ENCODE results near the gene MT1M. TPM values are rescaled to one million over a fixed set of nuclear protein-coding genes. Genes with fewer than 3 reads are reported as not detected.
"Not testable (repeated sequence)": the region's sequence is repeated elsewhere in the genome, so short reads cannot be mapped to it uniquely, and the experiment has no call there.

Gene MT1M
- total and polyA plus RNA-seq, 2 donors, result 0.48 to 182 TPM

- H3K4me3 ChIP-seq (ENCODE audit: low read depth, low read length), result no peak overlapping the region
- 82% methylated on average over 11 of the region's 11 CpGs for WGBS
- no peaks in the 10 kb centered on the region for H3K4me1 ChIP-seq (ENCODE audit: insufficient read depth)
- no peak overlapping the region for H3K27ac ChIP-seq (ENCODE audit: low read depth)
- no peaks in the 10 kb centered on the region for H3K36me3 ChIP-seq (ENCODE audit: insufficient read depth)
- DNase-seq (ENCODE audit: extremely low spot score), result no peak
These were observed 40.5 kb downstream of the MT1M start for GRCh38 chr16:56672761-56673536.

- no peak for DNase-seq (ENCODE audit: extremely low spot score)
- H3K36me3 ChIP-seq (ENCODE audit: insufficient read depth), result no peaks in the 10 kb centered on the region
- WGBS, result 43% methylated on average over 12 of the region's 12 CpGs
- no peak overlapping the region for H3K27ac ChIP-seq (ENCODE audit: low read depth)
- no peak overlapping the region for H3K4me3 ChIP-seq (ENCODE audit: low read depth, low read length)
- no peaks in the 10 kb centered on the region for H3K4me1 ChIP-seq (ENCODE audit: insufficient read depth)
These were observed 41.5 kb downstream of the MT1M start for GRCh38 chr16:56673921-56674320.

- not testable (repeated sequence) for H3K36me3 ChIP-seq (ENCODE audit: insufficient read depth); H3K4me1 ChIP-seq (ENCODE audit: insufficient read depth); H3K27ac ChIP-seq (ENCODE audit: low read depth); H3K4me3 ChIP-seq (ENCODE audit: low read depth, low read length); DNase-seq (ENCODE audit: extremely low spot score)
- 84% methylated on average over 6 of the region's 6 CpGs for WGBS
These were observed 42.1 kb downstream of the MT1M start for GRCh38 chr16:56674570-56674969.

GRCh38 chr16:56675685-56676210 is 43.3 kb downstream of the MT1M start:
- no peaks in the 10 kb centered on the region for H3K4me1 ChIP-seq (ENCODE audit: insufficient read depth)
- no peak overlapping the region for H3K27ac ChIP-seq (ENCODE audit: low read depth)
- 6% methylated on average over 32 of the region's 32 CpGs for WGBS
- H3K4me3 ChIP-seq (ENCODE audit: low read depth, low read length), result no peak overlapping the region
- no peaks in the 10 kb centered on the region for H3K36me3 ChIP-seq (ENCODE audit: insufficient read depth)
- DNase-seq (ENCODE audit: extremely low spot score), result no peak

GRCh38 chr16:56677474-56677873 is 45.0 kb downstream of the MT1M start:
- no peaks in the 10 kb centered on the region for H3K36me3 ChIP-seq (ENCODE audit: insufficient read depth)
- no peaks in the 10 kb centered on the region for H3K4me1 ChIP-seq (ENCODE audit: insufficient read depth)
- no peak overlapping the region for H3K27ac ChIP-seq (ENCODE audit: low read depth)
- H3K4me3 ChIP-seq (ENCODE audit: low read depth, low read length), result no peak overlapping the region
- DNase-seq (ENCODE audit: extremely low spot score), result no peak
- 76% methylated on average over 3 of the region's 3 CpGs for WGBS

GRCh38 chr16:56679078-56679730 is 46.7 kb downstream of the MT1M start:
- Histone ChIP-seq H3K27ac (ENCODE audit: low read depth) (no peak overlapping the region), H3K4me3 (ENCODE audit: low read depth, low read length) (no peak overlapping the region), H3K36me3 (ENCODE audit: insufficient read depth) (no peaks in the 10 kb centered on the region), H3K4me1 (ENCODE audit: insufficient read depth) (no peaks in the 10 kb centered on the region)
- WGBS, result 90% methylated on average over 3 of the region's 3 CpGs
- no peak for DNase-seq (ENCODE audit: extremely low spot score)

GRCh38 chr16:56679818-56680217 is 47.4 kb downstream of the MT1M start:
- WGBS, result 85% methylated on average over 6 of the region's 6 CpGs
- Histone ChIP-seq H3K4me1 (ENCODE audit: insufficient read depth) (no peaks in the 10 kb centered on the region), H3K4me3 (ENCODE audit: low read depth, low read length) (no peak overlapping the region), H3K27ac (ENCODE audit: low read depth) (no peak overlapping the region), H3K36me3 (ENCODE audit: insufficient read depth) (no peaks in the 10 kb centered on the region)
- DNase-seq (ENCODE audit: extremely low spot score), result no peak

GRCh38 chr16:56681939-56682702 is 49.7 kb downstream of the MT1M start, which contains the start of gene MT1X:
Gene MT1X (plus strand): TSS chr16:56682470. CDS start chr16:56682541, 71 bp downstream.
- 1% methylated on average over 49 of the region's 49 CpGs for WGBS
- peak; percentile 67 for DNase-seq (ENCODE audit: extremely low spot score)

GRCh38 chr16:56682703-56683397 is 50.4 kb downstream of the MT1M start:
- Histone ChIP-seq H3K27ac (ENCODE audit: low read depth) (no peak overlapping the region), H3K4me3 (ENCODE audit: low read depth, low read length) (peak overlapping the region; percentile 50), H3K4me1 (ENCODE audit: insufficient read depth) (no peaks in the 10 kb centered on the region), H3K36me3 (ENCODE audit: insufficient read depth) (no peaks in the 10 kb centered on the region)
- DNase-seq (ENCODE audit: extremely low spot score), result no peak
- WGBS, result 46% methylated on average over 8 of the region's 8 CpGs

More at GRCh38 chr16:56681939-56682702, 49.7 kb downstream of the MT1M start, which contains the start of gene MT1X:
- Histone ChIP-seq H3K4me1 (ENCODE audit: insufficient read depth) (no peaks in the 10 kb centered on the region), H3K4me3 (ENCODE audit: low read depth, low read length) (peak within 1 kb of the TSS; percentile 50), H3K27ac (ENCODE audit: low read depth) (peak within 1 kb of the TSS; percentile 11), H3K36me3 (ENCODE audit: insufficient read depth) (no peaks in the 10 kb centered on the region)

Other genes with a start within 250 kb of the MT1M start
- gene AMFR, start 207.1 kb upstream of the MT1M start, total RNA-seq, result 120 TPM
- gene AMFR, start 207.1 kb upstream of the MT1M start, polyA plus RNA-seq, result 82.6 TPM
- gene NUDT21, start 181.3 kb upstream of the MT1M start, total RNA-seq, result 144 TPM
- gene NUDT21, start 181.3 kb upstream of the MT1M start, polyA plus RNA-seq, result 47.3 TPM
- gene OGFOD1, start 181.1 kb upstream of the MT1M start, total RNA-seq, result 58.2 TPM
- 25.8 TPM for gene OGFOD1, start 181.1 kb upstream of the MT1M start, polyA plus RNA-seq
- gene BBS2, start 112.6 kb upstream of the MT1M start, total RNA-seq, result 83.1 TPM
- gene BBS2, start 112.6 kb upstream of the MT1M start, polyA plus RNA-seq, result 34.5 TPM
- not detected for gene MT4, start 67.6 kb upstream of the MT1M start, total RNA-seq
- gene MT4, start 67.6 kb upstream of the MT1M start, polyA plus RNA-seq, result not detected
- gene MT3, start 43.1 kb upstream of the MT1M start, total RNA-seq, result 1.1 TPM
- gene MT3, start 43.1 kb upstream of the MT1M start, polyA plus RNA-seq, result 8.7 TPM
- 8.2 TPM for gene MT2A, start 24.1 kb upstream of the MT1M start, total RNA-seq
- gene MT2A, start 24.1 kb upstream of the MT1M start, polyA plus RNA-seq, result 890 TPM
- gene MT1E, start 6.9 kb upstream of the MT1M start, total RNA-seq, result 14.7 TPM
- gene MT1E, start 6.9 kb upstream of the MT1M start, polyA plus RNA-seq, result 189 TPM
- not detected for gene MT1A, start 6.0 kb downstream of the MT1M start, total RNA-seq
- gene MT1A, start 6.0 kb downstream of the MT1M start, polyA plus RNA-seq, result 244 TPM
- gene MT1B, start 19.2 kb downstream of the MT1M start, total RNA-seq, result not detected
- not detected for gene MT1B, start 19.2 kb downstream of the MT1M start, polyA plus RNA-seq
- gene MT1F, start 25.3 kb downstream of the MT1M start, total RNA-seq, result 0.95 TPM
- gene MT1F, start 25.3 kb downstream of the MT1M start, polyA plus RNA-seq, result 10.3 TPM
- not detected for gene MT1G, start 35.4 kb downstream of the MT1M start, total RNA-seq
- 55.5 TPM for gene MT1G, start 35.4 kb downstream of the MT1M start, polyA plus RNA-seq
- not detected for gene MT1H, start 37.2 kb downstream of the MT1M start, total RNA-seq
- gene MT1H, start 37.2 kb downstream of the MT1M start, polyA plus RNA-seq, result not detected
- 10.8 TPM for gene MT1X, start 49.8 kb downstream of the MT1M start, total RNA-seq
- 1,604 TPM for gene MT1X, start 49.8 kb downstream of the MT1M start, polyA plus RNA-seq
- 49.0 TPM for gene NUP93, start 97.5 kb downstream of the MT1M start, total RNA-seq
- gene NUP93, start 97.5 kb downstream of the MT1M start, polyA plus RNA-seq, result 25.1 TPM
- 0.16 TPM for gene SLC12A3, start 232.5 kb downstream of the MT1M start, total RNA-seq
- 0.06 TPM for gene SLC12A3, start 232.5 kb downstream of the MT1M start, polyA plus RNA-seq

Data from urinary bladder (tissue), 4 donors.